ENCODE measurements around the gene EP300.
"Not testable (repeated sequence)": the region's sequence is repeated elsewhere in the genome, so short reads cannot be mapped to it uniquely, and the experiment has no call there.

DNA sequence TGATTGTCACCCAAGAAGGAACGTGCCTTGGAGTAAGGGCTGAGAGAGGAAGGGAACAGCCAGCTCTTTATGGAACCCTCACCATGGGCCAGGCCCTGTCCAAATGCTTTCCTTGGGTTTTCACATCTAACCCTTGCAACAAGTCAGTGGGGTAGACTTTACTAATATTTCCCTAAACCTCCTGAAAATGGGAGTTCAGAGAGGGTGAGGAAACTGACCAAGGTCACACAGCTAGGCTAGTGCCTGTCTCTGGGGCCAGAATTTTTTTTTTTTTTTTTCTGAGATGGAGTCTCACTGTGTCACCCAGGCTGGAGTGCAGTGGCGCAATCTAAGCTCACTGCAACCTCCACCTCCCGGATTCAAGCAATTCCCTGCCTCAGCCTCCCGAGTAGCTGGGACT, 42.6 kb upstream of the EP300 start:
- TF ChIP-seq, protein P1, sequence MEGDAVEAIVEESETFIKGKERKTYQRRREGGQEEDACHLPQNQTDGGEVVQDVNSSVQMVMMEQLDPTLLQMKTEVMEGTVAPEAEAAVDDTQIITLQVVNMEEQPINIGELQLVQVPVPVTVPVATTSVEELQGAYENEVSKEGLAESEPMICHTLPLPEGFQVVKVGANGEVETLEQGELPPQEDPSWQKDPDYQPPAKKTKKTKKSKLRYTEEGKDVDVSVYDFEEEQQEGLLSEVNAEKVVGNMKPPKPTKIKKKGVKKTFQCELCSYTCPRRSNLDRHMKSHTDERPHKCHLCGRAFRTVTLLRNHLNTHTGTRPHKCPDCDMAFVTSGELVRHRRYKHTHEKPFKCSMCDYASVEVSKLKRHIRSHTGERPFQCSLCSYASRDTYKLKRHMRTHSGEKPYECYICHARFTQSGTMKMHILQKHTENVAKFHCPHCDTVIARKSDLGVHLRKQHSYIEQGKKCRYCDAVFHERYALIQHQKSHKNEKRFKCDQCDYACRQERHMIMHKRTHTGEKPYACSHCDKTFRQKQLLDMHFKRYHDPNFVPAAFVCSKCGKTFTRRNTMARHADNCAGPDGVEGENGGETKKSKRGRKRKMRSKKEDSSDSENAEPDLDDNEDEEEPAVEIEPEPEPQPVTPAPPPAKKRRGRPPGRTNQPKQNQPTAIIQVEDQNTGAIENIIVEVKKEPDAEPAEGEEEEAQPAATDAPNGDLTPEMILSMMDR (conservative IDR thresholded peaks at IDR 0.05; ENCODE audit: low read depth, low read length) = not testable (repeated sequence)
- TF ChIP-seq EZH2 (IDR thresholded peaks at IDR 0.05; ENCODE audit: low read length, unreplicated experiment); EZH2phosphoT487 (IDR thresholded peaks at IDR 0.05; ENCODE audit: borderline replicate concordance, low read length): not testable (repeated sequence)
